Upper lobe of left lung (tissue), 4 donors: ENCODE data around the gene HBD.

ENCODE experiments used
- CTCF ChIP-seq, 6 experiments: fragments of 450-650 bp in 4 of 6; fragments of 200-600 bp in 2 of 6; sonication (generic) in 2 of 6; IDR thresholded peaks; one replicate each; pipeline ENCODE4 v1.5.1; 2016 to 2019; ENCODE audit warnings: antibody characterized with exemption in 6 of 6
- EP300 ChIP-seq, 4 donors: sonication (generic); formaldehyde crosslinking; IDR thresholded peaks; one replicate each; pipeline ENCODE4 v1.5.1; 2017; ENCODE audit warnings: antibody characterized with exemption in 4 of 4, control low read depth in 2 of 4
- POLR2A ChIP-seq, 4 donors: fragments of 450-650 bp; IDR thresholded peaks; one replicate each; pipeline ENCODE4 v1.5.1; 2016 to 2017; ENCODE audit warnings: antibody characterized with exemption in 4 of 4, mild to moderate bottlenecking in 2 of 4
- POLR2AphosphoS5 ChIP-seq, 2 donors: sonication (generic); formaldehyde crosslinking; IDR thresholded peaks; one replicate each; pipeline ENCODE4 v1.5.1; 2017; ENCODE audit warnings: antibody characterized with exemption in 2 of 2

- TF ChIP-seq CTCF (IDR thresholded peaks at IDR 0.05) = peak in 4 of 6 experiments; percentile 7 to 40 (median 30)
- TF ChIP-seq EP300 (IDR thresholded peaks at IDR 0.05) = no peak
- no peak for TF ChIP-seq POLR2A (IDR thresholded peaks at IDR 0.05)
- no peak for TF ChIP-seq POLR2AphosphoS5 (IDR thresholded peaks at IDR 0.05)
Measured at GRCh38 chr11:5204787-5205186, 29.5 kb downstream of the HBD start.
